DND-41 (cell line): ENCODE results near the gene JDP2.

Experiments used
- ATAC-seq: fragments of 200-7000 bp; cut with Tn5 transposase; 3 replicates; pipeline ENCODE4 v1.9.1; 2021; ENCODE audit warnings: low read depth; ENCODE audit not compliant: insufficient read depth
- DNase-seq: peaks from one replicate; pipeline ENCODE4 v3.0.0-alpha.2; 2020
- H2AFZ ChIP-seq: 2 replicates; pipeline ENCODE4 v1.6.0; 2012; ENCODE audit warnings: low read depth, low read length
- H3K27ac ChIP-seq: 2 replicates; pipeline ENCODE4 v1.5.1; 2012; ENCODE audit warnings: low read length, inconsistent platforms
- H3K27me3 ChIP-seq: fragments of 200-600 bp; sonication (generic); 2 replicates; pipeline ENCODE4 v1.6.0; 2012; ENCODE audit warnings: low read length, mild to moderate bottlenecking, inconsistent platforms; ENCODE audit not compliant: insufficient read depth, poor library complexity
- H3K36me3 ChIP-seq: 2 replicates; pipeline ENCODE4 v1.5.1; 2012; ENCODE audit warnings: low read length, inconsistent platforms; ENCODE audit not compliant: insufficient read depth
- H3K4me1 ChIP-seq: 2 replicates; pipeline ENCODE4 v1.5.1; 2012; ENCODE audit warnings: mild to moderate bottlenecking, low read length; ENCODE audit not compliant: insufficient read depth
- H3K4me2 ChIP-seq: 2 replicates; pipeline ENCODE4 v1.6.0; 2012; ENCODE audit warnings: mild to moderate bottlenecking, moderate library complexity, low read length, inconsistent platforms; ENCODE audit not compliant: insufficient read depth
- H3K4me3 ChIP-seq, 2 experiments: fragments of 200-600 bp in 1 of 2; shearing (Covaris generic) in 1 of 2; 2 replicates each; pipeline ENCODE4 v1.5.1; 2012 to 2016; ENCODE audit warnings: inconsistent platforms in 2 of 2, low read length in 2 of 2, mild to moderate bottlenecking in 2 of 2, low read depth in 1 of 2, moderate library complexity in 1 of 2
- H3K79me2 ChIP-seq: 2 replicates; pipeline ENCODE4 v1.6.0; 2012; ENCODE audit warnings: low read length, inconsistent platforms; ENCODE audit not compliant: insufficient read depth
- H3K9ac ChIP-seq: 2 replicates; pipeline ENCODE4 v1.6.0; 2012; ENCODE audit warnings: low read depth, mild to moderate bottlenecking, inconsistent platforms, low read length, moderate library complexity
- H3K9me3 ChIP-seq: 2 replicates; pipeline ENCODE4 v1.5.1; 2012; ENCODE audit warnings: low read length, moderate library complexity, mild to moderate bottlenecking, inconsistent platforms; ENCODE audit not compliant: insufficient read depth, severe bottlenecking
- H4K20me1 ChIP-seq: 2 replicates; pipeline ENCODE4 v1.6.0; 2012; ENCODE audit warnings: low read length; ENCODE audit not compliant: insufficient read depth
- CTCF ChIP-seq: IDR thresholded peaks from 2 replicates; pipeline ENCODE4 v1.5.1; 2012; ENCODE audit warnings: borderline replicate concordance, low read length, moderate library complexity, mild to moderate bottlenecking; ENCODE audit not compliant: poor library complexity, severe bottlenecking; ENCODE audit errors: extremely low read depth
- EZH2 ChIP-seq: IDR thresholded peaks from 3 replicates; pipeline ENCODE4 v1.6.1; 2012; ENCODE audit warnings: borderline replicate concordance, low read depth, mild to moderate bottlenecking, moderate library complexity, low read length, inconsistent platforms; ENCODE audit not compliant: severe bottlenecking

The JDP2 gene

GRCh38 chr14:75494896-75495295 lies 67.1 kb downstream of the JDP2 start:
- H3K4me2 ChIP-seq = no peak overlapping the region
- no peak overlapping the region for H3K27ac ChIP-seq

GRCh38 chr14:75495399-75495798 lies 67.6 kb downstream of the JDP2 start:
- DNase-seq (no peak), ATAC-seq (no peak)
- Histone ChIP-seq H3K27ac (no peak overlapping the region), H3K4me1 (no peaks in the 10 kb centered on the region), H3K9me3 (no peaks in the 10 kb centered on the region), H3K4me2 (no peak overlapping the region), H3K9ac (no peak overlapping the region), H3K36me3 (no peaks in the 10 kb centered on the region), H3K27me3 (peaks cover 8% of the 10 kb centered on the region), H4K20me1 (no peaks in the 10 kb centered on the region), H2AFZ (no peak overlapping the region), H3K4me3 (no peak overlapping the region), H3K79me2 (no peaks in the 10 kb centered on the region)
- TF ChIP-seq EZH2 (no peak), CTCF (no peak)

More at GRCh38 chr14:75494896-75495295, 67.1 kb downstream of the JDP2 start:
- no peak overlapping the region for H3K4me3 ChIP-seq
- no peak for DNase-seq
- TF ChIP-seq EZH2 (no peak), CTCF (no peak)
- H3K9me3 ChIP-seq = no peaks in the 10 kb centered on the region
- H3K9ac ChIP-seq = no peak overlapping the region
- ATAC-seq = no peak
- no peak overlapping the region for H2AFZ ChIP-seq
- no peaks in the 10 kb centered on the region for H3K79me2 ChIP-seq
- H3K27me3 ChIP-seq = peaks cover 8% of the 10 kb centered on the region
- no peaks in the 10 kb centered on the region for H4K20me1 ChIP-seq
- no peaks in the 10 kb centered on the region for H3K36me3 ChIP-seq
- no peaks in the 10 kb centered on the region for H3K4me1 ChIP-seq

GRCh38 chr14:75495882-75496281 lies 68.1 kb downstream of the JDP2 start:
- no peak overlapping the region for H3K9ac ChIP-seq
- H3K4me2 ChIP-seq = no peak overlapping the region

More at GRCh38 chr14:75495882-75496281, 68.1 kb downstream of the JDP2 start:
- Histone ChIP-seq H3K27me3 (peaks cover 8% of the 10 kb centered on the region), H3K4me3 (no peak overlapping the region), H3K36me3 (no peaks in the 10 kb centered on the region), H3K27ac (no peak overlapping the region), H4K20me1 (no peaks in the 10 kb centered on the region), H3K4me1 (no peaks in the 10 kb centered on the region), H3K9me3 (no peaks in the 10 kb centered on the region), H2AFZ (no peak overlapping the region), H3K79me2 (no peaks in the 10 kb centered on the region)
- no peak for DNase-seq
- no peak for TF ChIP-seq EZH2
- no peak for TF ChIP-seq CTCF
- no peak for ATAC-seq
